HepG2 (cell line): ENCODE measurements around the gene NOSTRIN. TPM values are rescaled to one million over a fixed set of nuclear protein-coding genes. Genes with fewer than 3 reads are reported as not detected.

Experiments
- ATAC-seq: fragments of 200-7000 bp; cut with Tn5 transposase; 3 replicates; pipeline ENCODE4 v1.9.1; 2020; ENCODE audit warnings: mild to moderate bottlenecking, moderate library complexity
- BruUV-seq: library from RNA; stranded (reverse); fragments of 400-500 nt; replicated peaks from 2 replicates; lab custom pipeline; 2021; lab: Mats Ljungman, UMichigan
- CTCF ChIA-PET: fragments of 300-600 bp; formaldehyde crosslinking; extraction: SDS; loops from one replicate; lab custom pipeline; 2021; ENCODE audit warnings: low total read pairs, inconsistent platforms, low intra/inter-chr PET ratio; lab: Yijun Ruan, JAX
- POLR2A ChIA-PET: fragments of 350-600 bp; sonication (Branson Sonifier 250); formaldehyde crosslinking; loops from one replicate; lab custom pipeline; 2020; ENCODE audit warnings: antibody characterized with exemption, inconsistent platforms; lab: Yijun Ruan, JAX
- DNase-seq: peaks from one replicate; pipeline ENCODE4 v3.0.0-alpha.2; 2015; ENCODE audit warnings: low spot score
- FAIRE-seq: peaks from 3 replicates; lab custom pipeline; 2011; peaks lifted over from hg19 to GRCh38; lab: Jason Lieb, UNC
- H2AFZ ChIP-seq: one replicate; pipeline ENCODE4 v1.6.1; 2011; ENCODE audit warnings: low read length, inconsistent platforms
- H3K27ac ChIP-seq: fragments of 300-600 bp; 3 replicates; pipeline ENCODE4 v1.8.0; 2011; ENCODE audit warnings: mixed run types, mild to moderate bottlenecking, mixed read lengths, low read length, inconsistent platforms; ENCODE audit not compliant: insufficient read depth; ENCODE audit errors: extremely low read length
- H3K27me3 ChIP-seq, 2 experiments: fragments of 200-600 bp in 1 of 2; 2 replicates in 1 of 2; 3 replicates in 1 of 2; pipeline versions ENCODE4 v1.6.0 to v1.8.0; 2011; ENCODE audit warnings: low read length in 2 of 2, mild to moderate bottlenecking in 2 of 2, moderate library complexity in 2 of 2, inconsistent platforms in 1 of 2; ENCODE audit not compliant: insufficient read depth in 2 of 2, control insufficient read depth in 1 of 2
- H3K36me3 ChIP-seq, 2 experiments: fragments of 200-600 bp in 1 of 2; replicated peaks in 1 of 2; 2 replicates in 1 of 2; 3 replicates in 1 of 2; pipeline versions ENCODE4 v1.5.1 to v1.8.0; 2011; ENCODE audit warnings: low read length in 2 of 2, inconsistent platforms in 1 of 2; ENCODE audit not compliant: insufficient read depth in 2 of 2, control insufficient read depth in 1 of 2
- H3K4me1 ChIP-seq: 2 replicates; pipeline ENCODE4 v1.5.1; 2012; ENCODE audit warnings: low read length, inconsistent platforms; ENCODE audit not compliant: insufficient read depth
- H3K4me2 ChIP-seq: 2 replicates; pipeline ENCODE4 v1.6.0; 2011; ENCODE audit warnings: low read depth, low read length, inconsistent platforms
- H3K4me3 ChIP-seq, 3 experiments: fragments of 200-600 bp in 1 of 3; sonication (generic), shearing (Covaris generic) in 1 of 3; replicated peaks in 1 of 3; 2 replicates each; pipeline ENCODE4 v1.5.1; 2011 to 2016; ENCODE audit warnings: low read length in 3 of 3, inconsistent platforms in 2 of 3, low read depth in 2 of 3, mild to moderate bottlenecking in 2 of 3, control low read depth in 1 of 3, mixed read lengths in 1 of 3; ENCODE audit not compliant: insufficient read depth in 1 of 3
- H3K79me2 ChIP-seq: one replicate; pipeline ENCODE4 v1.6.1; 2011; ENCODE audit warnings: low read length, inconsistent platforms; ENCODE audit not compliant: insufficient read depth
- H3K9ac ChIP-seq: 2 replicates; pipeline ENCODE4 v1.6.0; 2011; ENCODE audit warnings: mild to moderate bottlenecking, low read depth, low read length, inconsistent platforms; ENCODE audit not compliant: insufficient read depth
- H3K9me3 ChIP-seq: 2 replicates; pipeline ENCODE4 v1.5.1; 2012; ENCODE audit warnings: mild to moderate bottlenecking, low read length
- H4K20me1 ChIP-seq: 2 replicates; pipeline ENCODE4 v1.6.0; 2011; ENCODE audit warnings: inconsistent platforms, mild to moderate bottlenecking, low read length, moderate library complexity; ENCODE audit not compliant: insufficient read depth
- MTA3 ChIP-seq: sonication (generic); formaldehyde crosslinking; IDR thresholded peaks from 2 replicates; pipeline ENCODE4 v1.4.0; 2020; ENCODE audit warnings: missing genetic modification reagents
- RBM22 ChIP-seq: fragments of 200-400 bp; formaldehyde crosslinking; optimal IDR thresholded peaks from 2 replicates; pipeline ENCODE3; 2017; ENCODE audit warnings: mild to moderate bottlenecking, low read length, moderate library complexity
- REPIN1 ChIP-seq: sonication (generic); formaldehyde crosslinking; IDR thresholded peaks from 2 replicates; pipeline ENCODE4 v1.8.0; 2022; ENCODE audit warnings: missing genetic modification reagents, low read depth, mild to moderate bottlenecking, borderline replicate concordance
- RXRA ChIP-seq: sonication (generic); formaldehyde crosslinking; IDR thresholded peaks from 2 replicates; pipeline ENCODE4 v1.5.1; 2020; ENCODE audit warnings: missing genetic modification reagents
- SMC3 ChIP-seq: IDR thresholded peaks from 2 replicates; pipeline ENCODE4 v1.6.1; 2011; ENCODE audit warnings: low read length, improper control_type of control experiment
- SRSF9 ChIP-seq: fragments of 200-400 bp; formaldehyde crosslinking; IDR thresholded peaks from 2 replicates; pipeline ENCODE4 v1.6.1; 2018; ENCODE audit warnings: borderline replicate concordance, mild to moderate bottlenecking, low read depth, low read length; ENCODE audit not compliant: insufficient read depth, poor library complexity, severe bottlenecking
- TAF15 ChIP-seq: fragments of 200-400 bp; formaldehyde crosslinking; IDR thresholded peaks from one replicate; pipeline ENCODE4 v1.6.1; 2018; ENCODE audit warnings: mild to moderate bottlenecking, low read depth, low read length; ENCODE audit not compliant: poor library complexity, severe bottlenecking
- TBX3 ChIP-seq: fragments of 450-650 bp; IDR thresholded peaks from 2 replicates; pipeline ENCODE4 v1.6.1; 2017; ENCODE audit warnings: antibody characterized with exemption, mild to moderate bottlenecking, inconsistent platforms, borderline replicate concordance
- XRCC5 ChIP-seq: fragments of 200-400 bp; formaldehyde crosslinking; optimal IDR thresholded peaks from 2 replicates; pipeline ENCODE3; 2017; ENCODE audit warnings: mild to moderate bottlenecking, low read length
- ZBTB26 ChIP-seq: IDR thresholded peaks from 2 replicates; pipeline ENCODE4 v1.6.1; 2016; ENCODE audit warnings: missing compliant biosample characterization, missing genetic modification reagents, borderline replicate concordance
- ZBTB34 ChIP-seq: sonication (generic); formaldehyde crosslinking; IDR thresholded peaks from 2 replicates; pipeline ENCODE4 v1.8.0; 2022; ENCODE audit warnings: mild to moderate bottlenecking, missing genetic modification reagents
- ZBTB7B ChIP-seq: sonication (generic); formaldehyde crosslinking; IDR thresholded peaks from 2 replicates; pipeline ENCODE4 v1.4.0; 2020; ENCODE audit warnings: missing genetic modification reagents
- ZNF12 ChIP-seq: sonication (generic); formaldehyde crosslinking; IDR thresholded peaks from 2 replicates; pipeline ENCODE4 v1.5.0; 2020; ENCODE audit warnings: missing genetic modification reagents
- ZNF281 ChIP-seq: sonication (generic); formaldehyde crosslinking; IDR thresholded peaks from 2 replicates; pipeline ENCODE4 v1.4.0; 2020; ENCODE audit warnings: missing genetic modification reagents, borderline replicate concordance
- ZNF607 ChIP-seq: sonication (generic); formaldehyde crosslinking; IDR thresholded peaks from 2 replicates; pipeline ENCODE4 v1.5.1; 2020; ENCODE audit warnings: missing genetic modification reagents, mild to moderate bottlenecking, borderline replicate concordance
- WGBS: methylation state at CpG from one replicate; pipeline ENCODE4 v1.1.6; 2017; ENCODE audit warnings: low lambda C conversion rate; 5-methylcytosine and 5-hydroxymethylcytosine counted together
- in situ Hi-C: cut with HindIII; loops from 2 replicates; pipeline ENCODE4 v1.10.0; 2017; ENCODE audit warnings: low pct_unique_long_range_greater_than_20kb; ENCODE audit not compliant: extremely low pct_ligation_motif_present
- intact Hi-C: fragments of 100-400 bp; cut with micrococcal nuclease; formaldehyde crosslinking; loops from one replicate; pipeline ENCODE4 v1.10.0; 2022; ENCODE audit not compliant: unreplicated experiment
- polyA plus RNA-seq, 8 experiments: library from polyadenylated mRNA; depleted of rRNA in 3 of 8; stranded (reverse) in 7 of 8; unstranded in 1 of 8; fragments of >200 nt; fragmentation: Illumina TruSeq in 4 of 8; extraction: Trizol in 4 of 8; gene quantifications; 2 replicates each; pipeline versions ENCODE4 v1.2.1 to v1.2.3, GENCODE V29; 2011 to 2016; ENCODE audit warnings: low read depth in 4 of 8, missing spikeins in 1 of 8, mixed read lengths in 1 of 8; ENCODE audit not compliant: insufficient read depth in 1 of 8
- total RNA-seq, 5 experiments: library from RNA; depleted of rRNA; stranded (reverse); fragments of >200 nt; fragmentation: Illumina TruSeq; extraction: Trizol; gene quantifications; 2 replicates each; pipeline ENCODE4 v1.2.3, GENCODE V29; 2016; ENCODE audit warnings: low read depth in 1 of 5

Gene NOSTRIN
- total and polyA plus RNA-seq, 2 of the 13 experiments (the other 11 are each of a cell fraction or from before 2014, with no cell fraction given) = 0.22 TPM

- Histone ChIP-seq H3K79me2 (no peaks in the 10 kb centered on the region), H2AFZ (no peak overlapping the region), H3K9me3 (no peaks in the 10 kb centered on the region), H3K4me2 (no peak overlapping the region), H3K4me3 (no peak overlapping the region), H3K9ac (no peak overlapping the region), H3K27me3 (peaks cover 5 to 29% of the 10 kb centered on the region in 2 experiments), H3K4me1 (no peaks in the 10 kb centered on the region), H3K27ac (no peak overlapping the region), H4K20me1 (no peaks in the 10 kb centered on the region), H3K36me3 (no peaks in the 10 kb centered on the region)
- CTCF ChIA-PET = no interaction called here
- FAIRE-seq (no peak), ATAC-seq (no peak), DNase-seq (no peak)
- BruUV-seq = no TSS peak
- intact Hi-C loops = no loop called here
- 22% methylated on average over 3 of the region's 3 CpGs for whole genome bisulfite sequencing
- in situ Hi-C loops = loop anchor here (25.0 kb wide), 1 partner anchor 767 kb away; no protein-coding TSS in a partner anchor
- TF ChIP-seq TAF15 = no peak
- no peak for TF ChIP-seq SRSF9
- no peak for TF ChIP-seq TBX3
- no peak for TF ChIP-seq SMC3
- TF ChIP-seq ZNF12 = no peak
- TF ChIP-seq ZNF607 = no peak
- TF ChIP-seq REPIN1 (CRISPR knock-in tag) = no peak
- TF ChIP-seq ZBTB26 = no peak
- TF ChIP-seq RBM22 = no peak
- no peak for TF ChIP-seq MTA3 (CRISPR knock-in tag)
- TF ChIP-seq RXRA = no peak
- TF ChIP-seq ZNF281 (CRISPR knock-in tag) = no peak
- TF ChIP-seq ZBTB7B (CRISPR knock-in tag) = no peak
- no peak for TF ChIP-seq XRCC5
- no peak for TF ChIP-seq ZBTB34 (CRISPR knock-in tag)
- POLR2A ChIA-PET = no interaction called here
These were observed 101.9 kb downstream of the NOSTRIN start for GRCh38 chr2:168904358-168904757.
